H1 (cell line): ENCODE measurements around the gene SHROOM2.

Experiments used
- GTF2F1 ChIP-seq: IDR thresholded peaks from 2 replicates; pipeline ENCODE4 v1.6.1; 2012; ENCODE audit warnings: low read depth, low read length, improper control_type of control experiment, borderline replicate concordance
- JUND ChIP-seq: IDR thresholded peaks from 2 replicates; pipeline ENCODE4 v1.6.1; 2011; ENCODE audit warnings: mild to moderate bottlenecking, improper control_type of control experiment, low read length
- POLR2A ChIP-seq, 2 experiments: IDR thresholded peaks; 1 replicate in 1 of 2; 2 replicates in 1 of 2; pipeline ENCODE4 v1.6.1; 2011; ENCODE audit warnings: low read depth in 2 of 2, low read length in 2 of 2, mild to moderate bottlenecking in 2 of 2; ENCODE audit errors: control extremely low read depth in 1 of 2
- POLR2AphosphoS5 ChIP-seq: IDR thresholded peaks from 2 replicates; pipeline ENCODE4 v1.6.1; 2011; ENCODE audit warnings: low read depth, low read length
- SP1 ChIP-seq: IDR thresholded peaks from 2 replicates; pipeline ENCODE4 v1.6.1; 2011; ENCODE audit warnings: low read depth, low read length
- SP2 ChIP-seq: IDR thresholded peaks from 2 replicates; pipeline ENCODE4 v1.6.1; 2012; ENCODE audit warnings: mild to moderate bottlenecking, low read length, inconsistent platforms
- SRF ChIP-seq: IDR thresholded peaks from 2 replicates; pipeline ENCODE4 v1.6.1; 2011; ENCODE audit warnings: mild to moderate bottlenecking, low read depth, low read length, moderate library complexity
- TF ChIP-seq, protein P1 (sequence below), 3 experiments: IDR thresholded peaks; 1 replicate in 2 of 3; 2 replicates in 1 of 3; pipeline versions ENCODE4 v1.5.1 to v1.6.1; 2011; ENCODE audit warnings: low read length in 3 of 3, mild to moderate bottlenecking in 3 of 3, inconsistent platforms in 2 of 3, low read depth in 1 of 3, moderate library complexity in 1 of 3; ENCODE audit not compliant: insufficient read depth in 1 of 3; ENCODE audit errors: control extremely low read depth in 1 of 3

GRCh38 chrX:9835585-9836210 lies 49.5 kb downstream of the SHROOM2 start:
- TF ChIP-seq SP2: no peak
- no peak for TF ChIP-seq SP1
- TF ChIP-seq, protein P1, sequence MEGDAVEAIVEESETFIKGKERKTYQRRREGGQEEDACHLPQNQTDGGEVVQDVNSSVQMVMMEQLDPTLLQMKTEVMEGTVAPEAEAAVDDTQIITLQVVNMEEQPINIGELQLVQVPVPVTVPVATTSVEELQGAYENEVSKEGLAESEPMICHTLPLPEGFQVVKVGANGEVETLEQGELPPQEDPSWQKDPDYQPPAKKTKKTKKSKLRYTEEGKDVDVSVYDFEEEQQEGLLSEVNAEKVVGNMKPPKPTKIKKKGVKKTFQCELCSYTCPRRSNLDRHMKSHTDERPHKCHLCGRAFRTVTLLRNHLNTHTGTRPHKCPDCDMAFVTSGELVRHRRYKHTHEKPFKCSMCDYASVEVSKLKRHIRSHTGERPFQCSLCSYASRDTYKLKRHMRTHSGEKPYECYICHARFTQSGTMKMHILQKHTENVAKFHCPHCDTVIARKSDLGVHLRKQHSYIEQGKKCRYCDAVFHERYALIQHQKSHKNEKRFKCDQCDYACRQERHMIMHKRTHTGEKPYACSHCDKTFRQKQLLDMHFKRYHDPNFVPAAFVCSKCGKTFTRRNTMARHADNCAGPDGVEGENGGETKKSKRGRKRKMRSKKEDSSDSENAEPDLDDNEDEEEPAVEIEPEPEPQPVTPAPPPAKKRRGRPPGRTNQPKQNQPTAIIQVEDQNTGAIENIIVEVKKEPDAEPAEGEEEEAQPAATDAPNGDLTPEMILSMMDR (IDR thresholded peaks at IDR 0.05; ENCODE audit: control extremely low read depth in 1 of 3, insufficient read depth in 1 of 3, low read depth in 1 of 3, low read length in 3 of 3): no peak
- TF ChIP-seq GTF2F1: no peak
- no peak for TF ChIP-seq SRF
- TF ChIP-seq JUND: no peak
- TF ChIP-seq POLR2A (IDR thresholded peaks at IDR 0.05; ENCODE audit: control extremely low read depth in 1 of 2, low read depth in 2 of 2, low read length in 2 of 2): no peak
- no peak for TF ChIP-seq POLR2AphosphoS5
